Caco-2 (cell line): Measurements from ENCODE around the gene FBXW7. TPM values are rescaled to one million over a fixed set of nuclear protein-coding genes. Genes with fewer than 3 reads are reported as not detected.
A peak's percentile ranks its signal among the peaks of the same experiment; 100 is the strongest.

Experiments
- BruUV-seq: library from RNA; stranded (reverse); fragments of 400-500 nt; replicated peaks from 2 replicates; lab custom pipeline; 2021; lab: Mats Ljungman, UMichigan
- CTCF ChIA-PET: fragments of 300-600 bp; sonication (Branson Sonifier 250); formaldehyde crosslinking; loops from one replicate; lab custom pipeline; 2022; ENCODE audit warnings: antibody characterized with exemption; lab: Charles Lee
- POLR2A ChIA-PET: fragments of 300-600 bp; sonication (Branson Sonifier 250); formaldehyde crosslinking; loops from one replicate; lab custom pipeline; 2022; ENCODE audit warnings: antibody characterized with exemption; lab: Charles Lee
- DNase-seq, 2 experiments: peaks; one replicate each; pipeline versions ENCODE4 v3.0.0 to v3.0.0-alpha.2; 2020 to 2022
- H3K27me3 ChIP-seq: replicated peaks from 2 replicates; pipeline ENCODE4 v1.6.0; 2011; ENCODE audit warnings: low read length; ENCODE audit not compliant: control insufficient read depth, insufficient read depth
- H3K36me3 ChIP-seq: 2 replicates; pipeline ENCODE4 v1.5.1; 2011; ENCODE audit warnings: low read length; ENCODE audit not compliant: control insufficient read depth, insufficient read depth
- H3K4me1 ChIP-seq: fragments of 250-450 bp; sonication (Bioruptor Pico); 2 replicates; pipeline ENCODE4 v1.5.1; 2020; ENCODE audit warnings: mild to moderate bottlenecking
- H3K4me3 ChIP-seq: 2 replicates; pipeline ENCODE4 v1.5.1; 2011; ENCODE audit warnings: low read depth, mild to moderate bottlenecking, control low read depth, low read length
- H3K9me3 ChIP-seq: fragments of 250-450 bp; sonication (Bioruptor Pico); 2 replicates; pipeline ENCODE4 v1.5.1; 2020; ENCODE audit warnings: mild to moderate bottlenecking, moderate library complexity
- H3K27ac Mint-ChIP-seq: one replicate; pipeline ENCODE4 v1.8.0; 2022; ENCODE audit warnings: mixed read lengths; ENCODE audit not compliant: unreplicated experiment
- H3K27me3 Mint-ChIP-seq: one replicate; pipeline ENCODE4 v1.8.0; 2022; ENCODE audit warnings: mixed read lengths; ENCODE audit not compliant: insufficient read depth, unreplicated experiment
- H3K36me3 Mint-ChIP-seq: one replicate; pipeline ENCODE4 v1.8.0; 2022; ENCODE audit warnings: mild to moderate bottlenecking, mixed read lengths; ENCODE audit not compliant: insufficient read depth, unreplicated experiment
- H3K4me1 Mint-ChIP-seq: one replicate; pipeline ENCODE4 v1.8.0; 2022; ENCODE audit warnings: low read depth, mixed read lengths; ENCODE audit not compliant: unreplicated experiment
- H3K4me3 Mint-ChIP-seq: one replicate; pipeline ENCODE4 v1.8.0; 2022; ENCODE audit warnings: mild to moderate bottlenecking, moderate library complexity, mixed read lengths; ENCODE audit not compliant: unreplicated experiment
- H3K9me3 Mint-ChIP-seq: one replicate; pipeline ENCODE4 v1.8.0; 2022; ENCODE audit warnings: mixed read lengths; ENCODE audit not compliant: unreplicated experiment
- intact Hi-C: fragments of 100-400 bp; cut with micrococcal nuclease; formaldehyde crosslinking; loops from one replicate; pipeline ENCODE4 v1.10.0; 2022; ENCODE audit not compliant: unreplicated experiment
- total RNA-seq: library from RNA; stranded (reverse); gene quantifications from 2 replicates; pipeline ENCODE4 v1.2.3, GENCODE V29; 2022
- TF ChIP-seq, protein P1 (sequence below), 2 experiments: fragments of 200-600 bp in 1 of 2; IDR thresholded peaks; 1 replicate in 1 of 2; 2 replicates in 1 of 2; pipeline versions ENCODE4 v1.5.1 to v1.8.0; 2011 to 2022; ENCODE audit warnings: antibody characterized with exemption in 1 of 2, control low read depth in 1 of 2, inconsistent platforms in 1 of 2, low read depth in 1 of 2, low read length in 1 of 2, mild to moderate bottlenecking in 1 of 2, moderate library complexity in 1 of 2; ENCODE audit not compliant: insufficient read depth in 1 of 2, severe bottlenecking in 1 of 2, unreplicated experiment in 1 of 2

The FBXW7 gene
- total RNA-seq, 1 experiment from 2014 or later = 34.1 TPM

DNA sequence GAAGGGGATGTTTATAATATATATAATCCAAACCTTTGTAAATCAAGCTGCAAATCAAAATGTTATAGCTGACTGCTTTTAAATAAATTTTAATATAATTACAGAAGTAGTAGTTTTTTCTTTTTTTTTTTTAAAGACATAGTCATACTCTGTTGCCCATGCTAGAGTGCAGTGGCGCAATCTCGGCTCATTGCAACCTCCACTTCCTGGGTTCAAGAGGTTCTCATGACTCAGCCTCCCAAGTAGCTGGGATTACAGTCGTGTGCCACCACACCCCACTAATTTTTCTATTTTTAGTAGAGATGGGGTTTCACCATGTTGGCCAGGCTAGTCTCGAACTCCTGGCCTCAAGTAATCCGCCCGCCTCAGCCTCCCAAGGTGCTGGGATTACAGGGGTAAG lies 178.7 kb downstream of the FBXW7 start:
- Mint-ChIP-seq H3K27me3 (no peaks in the 10 kb centered on the region), H3K4me1 (peaks cover 14% of the 10 kb centered on the region), H3K36me3 (peaks cover 5% of the 10 kb centered on the region), H3K4me3 (no peak overlapping the region), H3K27ac (no peak overlapping the region), H3K9me3 (no peaks in the 10 kb centered on the region)
- intact Hi-C loops = loop anchor here (1.0 kb wide), 1 partner anchor 18 kb away; no protein-coding TSS in a partner anchor
- ChIA-PET CTCF (no interaction called here), POLR2A (no interaction called here)
- H3K36me3 ChIP-seq = no peaks in the 10 kb centered on the region
- no peak overlapping the region for H3K4me3 ChIP-seq
- no TSS peak for BruUV-seq
- TF ChIP-seq, protein P1, sequence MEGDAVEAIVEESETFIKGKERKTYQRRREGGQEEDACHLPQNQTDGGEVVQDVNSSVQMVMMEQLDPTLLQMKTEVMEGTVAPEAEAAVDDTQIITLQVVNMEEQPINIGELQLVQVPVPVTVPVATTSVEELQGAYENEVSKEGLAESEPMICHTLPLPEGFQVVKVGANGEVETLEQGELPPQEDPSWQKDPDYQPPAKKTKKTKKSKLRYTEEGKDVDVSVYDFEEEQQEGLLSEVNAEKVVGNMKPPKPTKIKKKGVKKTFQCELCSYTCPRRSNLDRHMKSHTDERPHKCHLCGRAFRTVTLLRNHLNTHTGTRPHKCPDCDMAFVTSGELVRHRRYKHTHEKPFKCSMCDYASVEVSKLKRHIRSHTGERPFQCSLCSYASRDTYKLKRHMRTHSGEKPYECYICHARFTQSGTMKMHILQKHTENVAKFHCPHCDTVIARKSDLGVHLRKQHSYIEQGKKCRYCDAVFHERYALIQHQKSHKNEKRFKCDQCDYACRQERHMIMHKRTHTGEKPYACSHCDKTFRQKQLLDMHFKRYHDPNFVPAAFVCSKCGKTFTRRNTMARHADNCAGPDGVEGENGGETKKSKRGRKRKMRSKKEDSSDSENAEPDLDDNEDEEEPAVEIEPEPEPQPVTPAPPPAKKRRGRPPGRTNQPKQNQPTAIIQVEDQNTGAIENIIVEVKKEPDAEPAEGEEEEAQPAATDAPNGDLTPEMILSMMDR (IDR thresholded peaks at IDR 0.05; ENCODE audit: insufficient read depth in 1 of 2, low read depth in 1 of 2, low read length in 1 of 2, severe bottlenecking in 1 of 2, unreplicated experiment in 1 of 2) = no peak
- H3K27me3 ChIP-seq = no peaks in the 10 kb centered on the region
- H3K4me1 ChIP-seq = peaks cover 13% of the 10 kb centered on the region
- no peak for DNase-seq
- no peaks in the 10 kb centered on the region for H3K9me3 ChIP-seq

DNA sequence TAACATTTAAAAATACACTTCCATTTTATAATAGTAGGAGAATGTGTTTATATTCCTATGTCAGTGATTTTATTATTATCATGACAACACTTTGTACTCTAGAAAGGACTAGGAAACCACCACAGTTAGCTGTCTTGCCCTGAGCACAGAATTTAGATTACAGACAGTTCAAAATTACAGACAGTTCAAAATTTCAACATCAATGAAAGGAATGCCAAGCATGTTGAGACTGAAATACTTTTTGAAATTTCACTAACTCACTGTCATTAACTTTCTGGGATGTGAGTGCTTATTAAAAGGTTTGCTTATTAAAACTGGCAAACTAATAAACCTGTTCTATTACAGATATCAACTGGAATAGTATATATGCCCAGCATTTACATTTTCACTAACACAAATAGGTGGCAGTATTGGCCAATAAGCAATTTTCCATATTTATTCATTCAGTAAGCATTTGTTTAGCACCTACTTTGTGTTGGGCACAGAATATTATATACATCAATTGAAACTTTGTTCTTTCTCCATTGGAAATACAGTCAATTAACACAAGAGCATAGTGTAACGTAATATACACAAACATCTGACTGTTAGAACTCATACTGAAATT lies 179.4 kb downstream of the FBXW7 start:
- Histone ChIP-seq H3K4me3 (no peak overlapping the region), H3K27me3 (no peaks in the 10 kb centered on the region), H3K9me3 (no peaks in the 10 kb centered on the region), H3K4me1 (peaks cover 13% of the 10 kb centered on the region), H3K36me3 (no peaks in the 10 kb centered on the region)
- CTCF ChIA-PET = no interaction called here
- DNase-seq = no peak
- POLR2A ChIA-PET = no interaction called here
- intact Hi-C loops = loop anchor here (1.0 kb wide), 1 partner anchor 19 kb away; no protein-coding TSS in a partner anchor
- no peak overlapping the region for H3K4me3 Mint-ChIP-seq
- TF ChIP-seq, protein P1 (IDR thresholded peaks at IDR 0.05; ENCODE audit: insufficient read depth in 1 of 2, low read depth in 1 of 2, low read length in 1 of 2, severe bottlenecking in 1 of 2, unreplicated experiment in 1 of 2) = no peak
- no peak overlapping the region for H3K27ac Mint-ChIP-seq
- BruUV-seq = no TSS peak
- H3K4me1 Mint-ChIP-seq = peaks cover 15% of the 10 kb centered on the region
- H3K9me3 Mint-ChIP-seq = no peaks in the 10 kb centered on the region
- peaks cover 5% of the 10 kb centered on the region for H3K36me3 Mint-ChIP-seq
- H3K27me3 Mint-ChIP-seq = no peaks in the 10 kb centered on the region

DNA sequence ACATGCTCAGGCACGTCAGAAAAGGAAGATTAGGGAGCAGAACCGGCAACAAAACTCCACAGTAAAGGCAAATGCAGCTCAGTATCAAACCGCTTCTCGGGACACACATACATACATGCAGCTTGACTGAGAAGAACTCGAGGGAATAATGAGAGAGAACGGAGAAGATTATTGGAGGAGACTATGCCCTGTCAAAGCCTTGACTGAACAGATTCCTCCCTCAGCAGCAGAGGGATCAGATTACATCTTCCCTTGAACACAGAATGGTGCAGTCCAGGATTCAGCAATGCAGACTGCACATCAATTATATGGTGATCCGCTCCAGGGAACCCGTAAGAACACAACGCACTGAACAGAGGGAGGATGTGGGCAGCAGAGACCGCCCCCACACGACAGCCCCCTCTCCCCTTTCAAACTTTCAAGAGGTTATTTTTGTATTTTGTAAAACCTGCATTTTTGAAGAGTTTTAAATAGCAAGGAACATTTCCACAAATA lies 183.2 kb downstream of the FBXW7 start:
- Mint-ChIP-seq H3K4me1 (peaks cover 15% of the 10 kb centered on the region), H3K36me3 (no peaks in the 10 kb centered on the region), H3K27ac (peak overlapping the region; percentile 41), H3K27me3 (no peaks in the 10 kb centered on the region), H3K4me3 (peak overlapping the region; percentile 62), H3K9me3 (no peaks in the 10 kb centered on the region)
- intact Hi-C loops = no loop called here
- Histone ChIP-seq H3K9me3 (no peaks in the 10 kb centered on the region), H3K27me3 (no peaks in the 10 kb centered on the region), H3K36me3 (no peaks in the 10 kb centered on the region), H3K4me1 (peaks cover 13% of the 10 kb centered on the region), H3K4me3 (peak overlapping the region; percentile 19)
- POLR2A ChIA-PET = no interaction called here
- peak; percentile 64 to 71 for DNase-seq
- CTCF ChIA-PET = no interaction called here
- TF ChIP-seq, protein P1 (IDR thresholded peaks at IDR 0.05; ENCODE audit: insufficient read depth in 1 of 2, low read depth in 1 of 2, low read length in 1 of 2, severe bottlenecking in 1 of 2, unreplicated experiment in 1 of 2) = no peak
- no TSS peak for BruUV-seq
